HPDE6-E6E7 (cell line): ENCODE results near the gene DMC1.
"Not testable (repeated sequence)": the region's sequence is repeated elsewhere in the genome, so short reads cannot be mapped to it uniquely, and the experiment has no call there.

Source experiments
- DNase-seq: peaks from one replicate; pipeline ENCODE4 v3.0.0; 2011; ENCODE audit warnings: missing footprints; ENCODE audit errors: extremely low spot score

DMC1 gene, protein sequence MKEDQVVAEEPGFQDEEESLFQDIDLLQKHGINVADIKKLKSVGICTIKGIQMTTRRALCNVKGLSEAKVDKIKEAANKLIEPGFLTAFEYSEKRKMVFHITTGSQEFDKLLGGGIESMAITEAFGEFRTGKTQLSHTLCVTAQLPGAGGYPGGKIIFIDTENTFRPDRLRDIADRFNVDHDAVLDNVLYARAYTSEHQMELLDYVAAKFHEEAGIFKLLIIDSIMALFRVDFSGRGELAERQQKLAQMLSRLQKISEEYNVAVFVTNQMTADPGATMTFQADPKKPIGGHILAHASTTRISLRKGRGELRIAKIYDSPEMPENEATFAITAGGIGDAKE

DNA sequence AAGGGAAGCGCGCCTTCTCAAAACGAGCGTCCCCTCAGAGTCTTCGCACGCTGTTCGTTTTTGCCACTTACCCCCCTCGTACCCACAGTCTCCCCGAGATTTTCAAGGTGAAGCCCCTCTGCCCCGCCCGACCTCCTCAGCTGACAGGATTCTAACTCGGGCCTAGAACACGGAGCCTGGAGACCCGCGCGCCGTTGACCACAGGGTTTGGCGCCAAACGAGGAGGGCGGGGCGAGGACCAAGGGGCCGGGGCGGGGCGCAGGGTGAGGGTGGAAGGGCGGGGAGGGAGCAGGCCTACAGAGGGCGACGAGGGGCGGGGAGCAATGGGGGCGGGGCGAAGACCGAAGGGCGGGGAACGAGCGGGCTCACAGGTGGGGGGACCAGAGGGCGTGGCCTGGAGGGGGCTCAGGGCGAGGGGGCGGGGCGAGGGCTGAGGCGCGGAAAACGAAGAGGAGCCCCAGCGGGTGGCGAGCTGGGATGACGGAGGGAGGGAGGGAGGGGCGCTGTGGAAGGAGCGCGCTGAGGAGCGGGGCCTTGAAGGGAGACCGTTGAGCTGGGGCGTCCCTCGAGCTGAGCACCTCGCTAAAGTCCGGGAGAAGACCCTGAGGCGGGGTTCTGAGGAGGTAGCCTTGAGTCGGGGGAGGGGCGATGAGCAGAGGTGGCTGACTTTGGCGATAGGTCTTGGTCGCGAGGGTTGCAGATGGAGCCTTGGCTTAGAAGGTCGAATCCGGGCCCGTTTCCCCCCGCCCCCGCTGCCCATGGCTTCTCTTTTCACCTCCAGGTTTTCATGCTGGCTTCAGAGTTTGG lies at the start of gene DMC1:
DMC1 (minus strand) TSS at position 212 of the 807 bp plus-strand sequence. CDS start 1,927 bp downstream, outside the sequence.
- DNase-seq = peak; percentile 64

DNA sequence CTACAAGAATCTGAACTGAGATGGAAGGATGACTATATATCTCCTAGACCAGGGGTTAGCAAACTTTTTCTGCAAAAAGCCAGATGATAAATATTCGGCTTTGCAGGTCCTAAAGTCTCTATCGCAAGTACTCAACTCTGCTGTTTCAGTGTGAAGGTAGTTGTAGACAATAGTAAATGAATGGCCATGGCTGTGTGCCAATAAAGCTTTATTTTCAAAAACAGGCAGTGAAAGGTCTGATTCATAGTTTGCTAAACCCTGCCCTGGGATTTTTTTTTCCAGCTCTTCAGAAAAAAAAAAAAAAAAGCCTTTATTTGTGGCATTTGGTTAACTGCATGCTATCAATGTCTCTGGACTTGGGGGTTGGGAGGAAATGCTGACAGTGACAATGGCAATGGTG lies 48.7 kb upstream of the DMC1 start:
- no peak for DNase-seq

GRCh38 chr22:38618258-38618657 lies 48.3 kb upstream of the DMC1 start:
- no peak for DNase-seq

DNA sequence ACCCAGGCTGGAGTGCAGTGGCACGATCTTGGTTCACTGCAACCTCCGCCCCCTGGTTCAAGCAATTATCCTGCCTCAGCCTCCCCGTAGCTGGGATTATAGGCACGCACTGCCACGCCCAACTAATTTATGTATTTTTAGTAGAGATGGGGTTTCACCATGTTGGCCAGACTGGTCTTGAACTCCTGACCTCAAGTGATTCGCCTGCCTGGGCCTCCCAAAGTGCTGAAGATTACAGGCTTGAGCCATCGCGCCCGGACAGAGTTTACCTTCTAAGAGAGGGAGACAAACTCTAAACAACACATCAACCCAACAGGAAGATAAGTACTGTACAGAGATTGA lies 45.1 kb upstream of the DMC1 start:
- not testable (repeated sequence) for DNase-seq

GRCh38 chr22:38614332-38615063 lies 44.5 kb upstream of the DMC1 start:
- DNase-seq = no peak

DNA sequence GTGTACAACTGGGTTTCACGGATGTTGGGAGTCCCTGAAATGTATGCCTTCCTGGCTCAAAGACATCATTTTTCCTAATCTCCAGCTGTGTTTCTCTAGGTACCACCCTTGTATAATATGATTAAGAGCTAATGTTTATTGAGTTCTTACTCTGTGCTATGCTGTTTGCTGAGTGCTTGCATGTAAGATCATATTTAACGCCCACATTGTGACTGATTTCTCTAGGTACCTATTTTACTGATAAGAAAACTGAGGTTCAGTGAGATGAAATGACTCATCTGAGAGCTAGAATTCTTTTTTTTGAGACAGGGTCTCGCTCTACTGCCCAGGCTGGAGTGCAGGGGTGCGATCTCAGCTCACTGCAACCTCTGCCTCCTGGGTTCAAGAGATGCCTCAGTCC lies 43.6 kb upstream of the DMC1 start:
- no peak for DNase-seq

DNA sequence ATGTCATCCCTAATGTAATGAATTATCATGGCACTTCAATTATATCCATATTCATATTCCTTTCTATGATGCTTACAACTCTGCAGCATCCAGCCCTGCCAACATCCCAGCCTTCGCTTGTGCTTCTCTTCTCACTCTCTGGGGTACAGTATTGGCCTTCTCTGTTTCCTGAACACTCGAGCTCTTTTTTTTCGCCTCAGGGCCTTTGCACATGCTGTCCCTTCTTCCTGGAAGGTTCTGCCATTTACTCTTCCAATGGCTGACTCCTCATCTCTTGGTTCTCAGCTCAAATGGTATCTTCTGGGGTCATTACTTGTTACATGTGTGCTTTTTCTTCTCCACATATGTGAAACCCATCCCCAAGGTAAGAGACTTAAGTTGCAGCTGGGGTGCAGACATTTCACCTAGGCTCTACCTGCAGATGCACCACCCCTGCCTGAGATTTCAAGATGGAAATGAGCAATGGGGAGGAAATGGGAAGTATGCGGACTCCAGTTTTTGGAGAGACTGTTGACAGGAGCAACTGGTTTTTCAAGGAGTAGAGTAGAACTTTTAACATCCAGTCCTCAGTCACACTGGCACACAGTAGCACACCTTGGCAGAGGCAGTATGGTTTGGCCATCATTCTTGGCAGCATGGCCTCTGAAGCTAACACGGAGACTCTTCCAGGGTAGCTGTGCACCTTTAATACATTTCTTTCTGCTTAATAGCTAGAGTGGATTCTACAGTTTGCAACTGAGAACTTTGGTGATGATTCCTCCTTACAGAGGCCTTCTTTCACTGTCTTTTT lies 42.4 kb upstream of the DMC1 start:
- DNase-seq = no peak

- no peak for DNase-seq
Observed at GRCh38 chr22:38611559-38611958, 41.6 kb upstream of the DMC1 start.

DNA sequence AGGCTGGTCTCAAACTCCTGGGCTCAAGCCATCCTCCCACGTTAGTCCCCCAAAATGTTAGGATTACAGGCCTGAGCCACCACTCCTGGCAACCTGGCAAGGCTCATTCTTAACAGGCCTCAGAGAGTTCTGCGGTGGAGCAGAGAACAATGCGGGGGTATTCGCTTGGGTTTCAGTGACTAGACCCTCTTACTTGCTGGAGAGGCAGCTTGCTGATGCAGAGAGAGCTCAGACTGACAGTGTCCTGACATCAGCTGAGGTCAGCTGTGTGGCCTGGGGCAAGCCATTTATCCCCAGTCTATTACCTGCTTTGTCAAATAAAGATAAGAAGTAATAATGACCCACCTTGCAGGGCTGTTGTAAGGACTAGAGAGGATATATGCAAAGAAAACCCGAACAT lies 40.3 kb upstream of the DMC1 start:
- DNase-seq = no peak

DNA sequence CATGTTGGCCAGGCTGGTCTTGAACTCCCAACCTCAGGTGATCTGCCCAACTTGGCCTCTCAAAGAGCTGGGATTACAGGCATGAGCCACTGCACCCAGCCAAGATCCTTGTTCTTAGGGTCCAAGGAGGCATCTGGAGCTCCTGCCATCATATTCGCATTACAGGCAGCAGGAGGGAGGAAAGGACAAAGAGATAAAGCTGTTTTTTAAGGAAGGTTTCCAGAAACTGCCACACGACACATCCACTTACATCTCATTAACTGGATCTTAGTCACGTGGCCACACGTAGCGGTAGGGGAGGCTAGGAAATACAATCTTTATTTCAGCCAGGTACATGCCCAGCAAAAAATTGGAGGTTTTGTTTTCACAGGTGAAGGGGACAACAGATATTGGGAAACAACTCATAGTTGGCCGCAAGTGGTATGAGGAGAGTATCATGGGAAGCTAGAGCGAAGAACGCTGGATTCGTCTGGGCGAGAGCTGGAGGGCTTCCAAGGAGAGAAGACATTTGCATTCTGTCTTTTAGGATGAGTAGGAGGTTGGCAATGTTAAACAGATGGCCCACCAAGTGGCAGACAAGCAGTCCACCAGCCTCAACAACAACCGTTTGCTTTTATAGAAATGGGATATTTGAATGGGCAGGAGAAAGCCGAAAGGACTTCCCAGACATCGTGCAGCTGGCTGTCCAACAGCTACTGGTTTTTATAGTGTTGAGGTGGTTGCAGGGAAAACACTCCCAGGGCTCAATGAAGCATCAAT lies 39.2 kb upstream of the DMC1 start:
- DNase-seq = no peak

DNA sequence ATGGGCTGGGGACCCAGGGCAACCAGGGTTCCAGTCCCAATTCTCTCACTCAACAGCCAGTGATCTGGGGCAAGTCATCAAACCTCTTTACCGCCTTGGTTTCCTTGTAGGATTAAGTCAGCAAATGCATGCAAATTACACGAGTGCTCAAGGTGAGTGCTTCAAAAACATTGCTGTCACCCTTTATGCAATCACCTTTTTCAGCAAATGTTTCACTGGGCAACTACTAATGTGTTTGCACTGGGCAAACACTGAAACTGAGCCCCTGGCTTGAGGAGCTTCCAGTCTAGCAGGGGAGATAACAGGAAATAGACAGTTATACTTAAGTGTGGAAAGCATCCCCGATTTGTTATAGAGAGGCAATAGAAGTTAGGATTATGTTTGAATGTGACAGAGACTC lies 37.7 kb upstream of the DMC1 start:
- no peak for DNase-seq

DNA sequence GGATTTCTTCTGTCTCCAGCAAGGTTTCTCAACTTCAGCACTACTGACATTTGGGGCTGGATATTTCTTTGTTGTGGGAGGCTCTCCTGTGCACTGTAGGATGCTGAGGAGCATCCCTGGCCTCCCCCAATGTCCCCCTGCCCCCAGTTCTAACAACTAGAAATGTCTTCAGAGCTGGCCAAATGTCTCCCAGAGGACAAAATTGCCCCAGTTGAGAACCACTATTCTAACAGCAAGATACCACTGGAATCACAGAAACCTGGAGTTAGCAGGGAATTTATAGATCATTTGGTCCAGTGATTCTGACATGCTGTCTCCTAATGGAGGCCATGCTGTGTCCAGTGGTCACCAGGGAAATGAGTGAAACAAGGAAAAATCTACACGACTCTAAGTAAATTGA lies 32.2 kb upstream of the DMC1 start:
- no peak for DNase-seq

DNA sequence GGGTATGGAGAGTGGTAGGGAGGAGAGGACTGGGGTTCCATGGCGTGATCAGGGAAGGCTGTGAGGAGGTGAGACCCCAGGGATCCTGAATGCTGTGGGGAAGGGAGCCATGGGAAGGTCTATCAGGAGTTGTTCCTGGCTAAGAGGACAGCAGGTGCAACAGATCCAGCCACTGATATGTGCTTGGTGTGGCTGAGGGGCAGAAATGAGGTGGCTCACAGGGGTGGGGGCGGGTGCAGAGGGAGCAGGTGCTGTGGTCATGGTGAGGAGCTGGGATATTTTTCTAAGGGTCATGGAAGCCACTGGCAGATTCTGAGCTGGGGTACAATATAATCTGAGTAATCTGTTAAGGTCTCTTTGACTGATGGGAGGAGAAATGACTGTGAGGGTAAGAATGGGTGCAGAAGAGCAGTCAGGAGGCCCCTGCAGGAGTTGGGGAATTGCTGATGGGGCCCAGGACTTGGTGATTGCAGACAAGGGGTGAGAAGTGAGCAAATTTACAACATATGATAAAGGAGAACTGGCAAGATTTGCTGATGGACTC lies 31.3 kb upstream of the DMC1 start:
- no peak for DNase-seq

DNA sequence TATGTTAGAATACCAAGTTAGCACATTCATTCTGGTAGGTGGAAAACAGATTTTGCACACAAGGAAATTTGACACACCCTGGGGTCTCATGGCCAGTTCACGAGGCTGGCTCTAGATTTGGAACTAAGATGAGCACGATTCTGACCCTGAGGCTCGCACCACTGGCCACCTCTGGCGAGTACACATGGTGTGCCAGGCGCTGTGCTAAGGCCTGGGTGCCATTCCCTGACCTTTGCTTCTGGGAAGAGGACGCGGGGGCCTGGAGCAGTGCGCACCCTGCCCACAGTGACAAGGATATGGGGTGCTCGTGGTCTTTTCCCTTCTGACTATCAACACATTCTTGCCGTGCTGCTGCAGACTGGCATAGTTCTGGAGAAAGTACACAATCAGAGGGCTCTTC lies 29.5 kb upstream of the DMC1 start:
- no peak for DNase-seq

DNA sequence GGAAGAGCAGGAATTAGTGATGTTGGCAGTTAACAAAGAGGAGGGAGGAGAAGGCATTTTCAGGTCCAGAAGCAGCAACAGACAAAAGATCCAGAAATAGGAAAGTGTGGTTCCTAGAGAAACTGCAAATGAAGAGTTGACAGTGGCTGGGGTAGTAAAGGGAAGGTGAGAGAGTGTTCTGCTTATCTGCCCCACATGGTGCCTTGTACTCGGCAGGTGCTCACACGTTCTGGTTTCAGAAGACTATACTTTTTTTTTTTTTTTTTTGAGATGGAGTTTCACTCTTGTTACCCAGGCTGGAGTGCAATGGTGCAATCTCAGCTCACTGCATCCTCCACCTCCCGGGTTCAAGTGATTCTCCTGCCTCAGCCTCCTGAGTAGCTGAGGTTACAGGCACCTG lies 12.9 kb upstream of the DMC1 start:
- not testable (repeated sequence) for DNase-seq

DNA sequence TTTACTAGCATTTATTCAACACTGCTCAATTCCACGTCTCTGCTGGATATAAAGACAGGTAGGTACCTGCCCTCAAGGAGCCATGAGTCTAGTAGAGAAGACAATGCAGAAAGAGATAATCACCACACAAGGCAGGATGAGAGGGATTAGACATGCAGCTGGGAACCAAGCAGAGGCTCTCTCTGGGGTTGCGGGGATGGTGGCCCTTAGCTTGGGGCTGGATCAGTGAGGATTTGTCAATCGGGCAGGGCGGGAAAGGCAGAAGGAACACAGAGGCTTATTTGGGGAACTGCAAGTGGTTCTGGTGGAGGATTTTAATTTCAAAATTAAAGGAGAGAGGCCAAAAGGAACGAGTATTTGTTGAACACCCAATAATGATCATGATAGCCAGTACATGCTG lies 8.5 kb upstream of the DMC1 start:
- DNase-seq = no peak

- DNase-seq = peak; percentile 17
Observed at GRCh38 chr22:38572065-38572464, 2.1 kb upstream of the DMC1 start.

- no peak for DNase-seq
Observed at GRCh38 chr22:38570779-38571364, 889 bp upstream of the DMC1 start.

DNA sequence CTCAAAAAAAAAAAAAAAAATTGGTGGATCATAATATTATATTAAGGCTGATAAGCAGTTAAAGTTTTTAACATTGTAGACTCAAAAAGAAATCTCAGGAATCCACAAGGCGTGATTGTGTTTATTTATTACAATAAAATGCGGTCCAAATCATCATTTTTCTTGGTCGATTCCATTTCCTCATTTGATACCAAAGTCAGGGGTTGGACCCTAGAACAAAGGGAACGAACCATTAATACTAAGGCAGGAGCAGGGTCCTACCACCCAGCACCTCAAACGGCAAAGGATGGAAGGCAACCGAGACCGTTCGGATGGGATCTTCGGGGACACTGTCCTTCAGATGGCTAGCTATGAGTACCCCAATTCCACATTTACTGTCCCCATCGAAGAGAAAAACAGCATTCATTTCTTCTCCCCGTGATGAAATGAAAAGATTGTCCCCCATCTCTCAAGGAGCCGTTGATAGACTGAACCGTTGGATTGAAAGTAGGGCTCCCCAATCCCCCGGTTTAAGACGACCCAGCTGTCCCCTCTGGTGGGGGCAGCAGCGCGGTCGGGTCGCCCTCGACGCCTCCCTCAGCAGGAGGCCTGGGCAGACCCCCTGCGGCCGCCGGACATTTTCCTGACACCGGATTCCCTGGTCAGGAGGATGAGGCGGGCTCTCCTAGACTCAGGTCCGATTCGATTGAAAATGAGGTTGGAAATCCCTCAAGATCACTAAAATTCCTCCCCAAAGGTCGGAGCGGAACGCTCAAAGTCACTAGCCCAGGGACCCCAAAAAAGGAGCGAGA lies 607 bp downstream of the DMC1 start:
- no peak for DNase-seq
